Measurements from ENCODE around the gene RBP3.
"Not testable (repeated sequence)": the region's sequence is repeated elsewhere in the genome, so short reads cannot be mapped to it uniquely, and the experiment has no call there.

RBP3 gene

DNA sequence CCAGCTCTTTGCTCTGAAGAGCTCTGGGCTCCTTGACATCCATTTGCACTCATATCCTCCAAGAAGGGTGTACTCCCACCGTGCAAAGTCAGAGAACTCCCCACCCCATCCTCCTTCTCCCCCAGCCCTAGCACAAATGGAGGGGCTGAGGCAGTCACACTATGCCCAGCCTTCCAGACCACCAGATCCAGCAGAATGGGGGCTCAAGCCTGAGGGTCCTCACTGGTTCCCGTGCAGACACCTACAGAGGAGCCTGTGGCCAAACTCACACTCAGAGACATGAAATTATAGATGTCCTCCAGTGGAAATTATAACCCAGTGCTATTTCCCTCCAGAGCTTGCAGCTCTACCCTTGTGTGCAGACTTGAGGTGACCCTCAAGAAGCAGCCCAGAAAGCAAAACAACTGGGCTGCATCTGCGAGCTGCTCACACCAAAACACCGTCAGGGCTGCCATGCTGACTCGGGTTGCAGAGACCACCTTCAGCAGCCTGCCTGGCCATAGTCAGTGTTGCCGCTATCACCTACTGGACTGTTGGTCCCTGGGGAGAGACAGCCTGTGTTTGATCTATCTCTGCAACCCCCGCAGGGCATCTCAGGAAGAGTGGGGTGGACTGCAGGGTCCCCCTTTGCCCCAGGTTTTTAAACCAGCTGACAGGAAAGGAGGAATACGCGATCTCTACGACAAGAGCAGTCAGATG, 28.5 kb downstream of the RBP3 start:
- DNase-seq, result no peak

DNA sequence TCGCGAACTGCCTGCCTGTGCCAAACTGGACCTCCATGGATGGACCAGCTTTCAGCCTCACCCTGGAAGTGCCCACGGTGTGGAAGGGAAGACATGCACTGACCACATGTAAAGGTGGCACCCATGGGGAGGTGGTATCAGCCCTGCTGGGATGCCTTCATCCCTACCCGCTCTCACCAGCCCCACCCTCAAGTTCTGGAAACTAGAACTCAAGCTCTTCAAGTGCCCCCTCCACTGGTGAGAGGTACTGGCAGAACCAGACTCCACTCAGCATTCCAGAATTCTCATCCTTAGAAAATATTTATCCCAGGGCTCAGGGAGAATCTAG, 30.0 kb downstream of the RBP3 start:
- no peak for DNase-seq

DNA sequence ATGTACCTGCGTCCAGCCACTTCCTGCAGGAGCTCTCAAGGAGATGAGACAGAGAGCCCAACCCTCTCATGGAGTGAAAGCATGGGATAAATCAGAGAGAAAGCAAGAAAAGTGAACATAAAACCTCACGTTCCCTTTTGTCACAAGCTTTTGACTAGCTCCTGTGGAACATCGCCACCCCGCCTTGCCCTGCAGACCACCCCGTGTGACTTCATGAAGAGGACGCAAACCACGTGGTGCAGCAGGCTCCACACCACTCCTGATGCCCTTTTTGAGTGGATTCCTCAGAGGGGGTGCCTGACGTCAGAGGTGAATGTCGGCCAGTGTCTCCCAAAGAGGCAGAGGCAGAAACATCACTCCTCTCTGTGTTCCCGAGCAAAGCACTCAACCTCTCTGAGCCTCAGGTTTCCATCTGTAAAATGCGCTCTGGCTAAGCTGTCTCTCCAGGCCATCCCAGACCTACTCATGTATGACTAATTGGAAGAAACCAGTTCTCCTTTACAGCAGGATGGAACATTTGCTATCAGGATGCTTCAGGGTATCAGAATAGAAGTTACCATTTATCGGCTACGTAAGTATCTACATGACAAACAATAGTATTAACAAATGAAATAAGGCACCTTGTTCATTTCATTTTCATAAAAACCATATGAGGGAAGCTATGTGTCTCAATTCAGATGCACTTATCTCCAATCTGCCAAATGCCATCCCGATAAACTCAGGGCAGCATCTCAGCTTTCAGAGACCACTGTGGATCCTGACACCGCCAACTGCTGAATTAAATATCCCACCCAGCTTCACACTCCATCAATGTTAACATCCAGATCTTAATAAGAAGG, 30.7 kb downstream of the RBP3 start:
- no peak for DNase-seq

DNA sequence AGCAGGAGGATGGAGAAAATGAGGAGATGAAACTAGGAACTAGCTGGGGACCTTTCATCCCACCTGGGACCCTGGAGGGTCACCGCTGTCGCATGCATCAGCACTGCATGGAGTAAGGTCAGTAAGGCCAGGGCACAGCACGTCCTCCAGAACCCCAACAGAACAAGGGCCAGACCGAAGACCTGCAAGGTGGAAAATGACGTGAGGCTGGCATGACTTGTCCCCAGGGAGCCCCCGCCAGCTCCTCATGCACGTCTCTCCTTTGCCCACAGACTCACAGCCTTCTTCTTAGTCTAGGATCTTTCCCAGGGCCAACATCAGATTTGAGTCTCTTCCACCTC, 31.3 kb downstream of the RBP3 start:
- DNase-seq, result no peak

DNA sequence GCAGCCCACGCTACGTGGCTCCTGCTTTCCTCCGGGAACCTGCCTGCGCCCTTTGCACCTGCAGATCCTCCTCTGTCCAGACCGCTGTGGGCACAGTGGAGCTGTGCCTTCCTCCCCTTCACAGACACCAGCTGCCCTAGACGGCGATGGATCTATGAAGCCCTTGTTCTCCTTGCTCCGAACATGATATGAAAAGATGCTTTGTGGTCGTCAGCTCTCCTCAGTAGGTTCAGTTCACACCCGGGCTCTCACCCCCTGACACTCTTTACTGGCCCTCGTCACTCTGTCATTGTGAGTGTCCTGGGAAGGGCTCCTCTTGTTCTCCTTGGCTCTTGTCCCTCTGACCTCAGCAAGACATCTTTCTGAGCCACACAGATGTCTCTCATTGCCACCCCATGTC, 31.7 kb downstream of the RBP3 start:
- no peak for DNase-seq

DNA sequence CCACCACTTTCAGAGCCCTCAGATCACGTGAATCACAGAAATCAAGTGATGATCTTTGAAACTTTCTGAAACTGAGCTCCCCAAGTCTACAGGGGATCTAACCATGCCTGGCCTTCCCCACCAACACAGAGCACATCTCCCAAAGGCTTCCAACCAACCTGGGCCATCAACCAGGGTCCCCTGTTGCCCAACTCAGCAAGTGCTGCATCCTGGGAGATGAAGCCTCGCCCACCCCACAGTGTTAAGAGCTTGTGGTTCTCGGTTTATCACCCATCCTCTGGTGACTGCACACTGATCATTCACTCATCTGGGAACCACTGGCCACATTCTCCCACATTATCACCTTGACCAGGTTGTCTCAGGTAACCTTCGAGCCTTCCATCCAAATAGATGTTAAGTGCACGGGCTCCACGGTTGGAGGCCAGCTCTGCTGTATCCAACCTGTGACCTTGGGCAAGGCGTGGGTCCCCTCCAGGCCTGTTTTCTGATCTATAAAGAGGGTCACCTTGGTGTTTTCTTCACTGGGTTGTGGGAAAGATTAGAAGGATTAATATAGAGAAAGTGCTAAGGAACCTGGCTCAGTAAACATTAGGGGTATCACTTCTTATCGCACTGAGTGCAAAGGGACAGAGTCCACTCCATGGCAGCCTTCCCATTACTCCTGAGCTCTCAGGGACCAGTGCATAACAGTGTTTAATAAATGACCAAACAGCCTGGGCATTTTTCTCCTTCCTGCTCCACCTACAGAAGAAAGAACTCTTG, 32.4 kb downstream of the RBP3 start:
- DNase-seq, result no peak

DNA sequence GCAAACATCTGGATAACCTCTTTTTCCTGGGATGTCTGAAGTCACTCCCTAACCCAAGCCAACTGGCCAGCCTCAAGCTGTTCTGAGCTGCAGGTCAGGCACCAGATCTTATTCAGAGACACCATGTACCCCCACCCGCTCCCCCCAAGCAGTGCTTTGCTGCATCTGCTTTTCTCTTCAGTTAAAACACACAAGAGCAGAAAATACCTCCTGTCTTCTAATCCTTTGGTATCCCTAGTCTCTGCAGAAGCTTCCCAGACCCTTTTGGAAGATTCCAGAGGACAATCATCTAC, 32.9 kb downstream of the RBP3 start:
- DNase-seq, result no peak

DNA sequence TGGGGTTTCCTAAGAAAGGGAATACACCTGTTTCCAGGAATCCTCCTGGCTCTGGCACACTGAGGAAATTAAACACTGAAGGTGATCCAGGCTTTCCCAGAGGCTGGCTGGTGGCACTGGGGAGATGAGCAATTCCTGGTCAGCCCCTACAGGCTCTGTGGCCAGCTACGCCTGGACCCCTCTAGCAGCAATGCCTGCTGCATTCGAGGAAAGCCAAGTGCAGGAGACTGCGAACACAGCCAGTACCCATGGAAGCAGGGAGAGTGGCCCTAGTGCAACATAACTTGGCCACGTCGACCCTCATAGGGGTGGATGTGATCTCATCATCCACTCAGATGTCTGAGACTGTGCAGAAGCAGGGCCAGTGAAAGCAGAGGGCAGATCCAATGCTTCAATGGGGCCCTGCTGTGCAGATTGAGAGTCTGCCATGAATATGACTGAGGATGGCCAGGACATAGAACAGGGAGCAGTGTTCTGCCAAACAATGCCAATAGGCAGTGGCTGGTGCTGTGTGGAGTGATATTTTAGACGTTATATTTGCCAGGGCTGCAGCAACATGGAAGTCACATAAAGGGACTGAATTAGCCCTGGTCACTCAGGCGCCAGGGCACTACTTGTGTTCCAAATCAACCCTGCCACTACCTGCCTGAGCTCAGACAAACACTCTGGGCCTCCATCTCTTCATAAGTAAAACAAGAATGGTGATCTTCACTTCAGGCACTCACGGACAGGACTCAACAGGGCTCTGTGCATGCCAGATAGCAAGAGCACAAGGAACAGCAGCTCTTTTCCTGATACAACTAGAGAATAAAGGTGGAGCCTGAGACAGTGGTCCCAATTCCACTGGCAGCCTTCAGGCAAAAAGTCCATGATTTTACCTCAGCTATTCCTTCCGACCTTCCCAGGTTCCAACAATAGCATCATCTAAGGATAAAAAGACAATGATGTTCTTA, 33.5 kb downstream of the RBP3 start:
- no peak for DNase-seq

DNA sequence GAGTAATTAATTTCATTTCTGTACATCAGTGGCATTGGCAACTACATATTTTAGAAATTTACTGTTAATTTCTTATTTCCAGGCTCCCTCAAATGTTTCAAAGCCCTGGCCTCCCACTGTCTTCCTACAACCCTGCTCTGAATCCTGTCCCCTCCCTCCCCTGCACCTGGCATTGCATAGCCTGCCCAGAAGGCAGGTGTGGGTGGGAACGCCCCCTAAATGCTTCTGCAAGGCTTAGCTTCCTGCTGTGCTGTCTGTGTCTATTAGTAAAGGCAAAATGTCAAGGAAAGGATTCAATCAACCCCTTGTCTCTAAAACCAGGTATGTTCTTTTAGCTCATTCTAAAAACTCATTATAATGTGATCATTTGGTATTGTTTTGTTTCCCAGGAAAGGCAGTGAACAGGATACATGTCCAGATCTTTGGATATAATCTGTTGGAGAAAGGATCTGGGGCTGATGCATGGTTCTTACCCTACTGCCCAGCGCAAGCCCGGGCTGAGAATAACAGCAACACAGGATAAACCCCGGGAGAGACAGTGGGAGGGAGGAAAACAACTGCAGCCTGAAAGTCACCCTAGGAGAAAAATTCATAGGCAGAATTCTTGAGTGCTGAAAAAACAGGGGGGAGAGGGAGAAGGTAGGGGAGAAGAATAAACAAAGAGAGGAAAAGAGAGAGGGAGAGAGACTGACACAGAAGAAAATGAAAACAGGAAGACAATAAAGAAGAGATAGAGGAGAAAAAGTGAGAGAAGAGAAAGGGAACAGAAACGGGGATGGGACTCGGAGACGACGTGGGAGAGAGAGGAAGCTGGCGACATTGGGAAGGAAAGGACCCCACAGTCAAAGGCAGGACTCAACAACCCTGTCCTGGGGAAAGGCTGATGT, 35.3 kb downstream of the RBP3 start:
- peak; percentile 79 for DNase-seq

DNA sequence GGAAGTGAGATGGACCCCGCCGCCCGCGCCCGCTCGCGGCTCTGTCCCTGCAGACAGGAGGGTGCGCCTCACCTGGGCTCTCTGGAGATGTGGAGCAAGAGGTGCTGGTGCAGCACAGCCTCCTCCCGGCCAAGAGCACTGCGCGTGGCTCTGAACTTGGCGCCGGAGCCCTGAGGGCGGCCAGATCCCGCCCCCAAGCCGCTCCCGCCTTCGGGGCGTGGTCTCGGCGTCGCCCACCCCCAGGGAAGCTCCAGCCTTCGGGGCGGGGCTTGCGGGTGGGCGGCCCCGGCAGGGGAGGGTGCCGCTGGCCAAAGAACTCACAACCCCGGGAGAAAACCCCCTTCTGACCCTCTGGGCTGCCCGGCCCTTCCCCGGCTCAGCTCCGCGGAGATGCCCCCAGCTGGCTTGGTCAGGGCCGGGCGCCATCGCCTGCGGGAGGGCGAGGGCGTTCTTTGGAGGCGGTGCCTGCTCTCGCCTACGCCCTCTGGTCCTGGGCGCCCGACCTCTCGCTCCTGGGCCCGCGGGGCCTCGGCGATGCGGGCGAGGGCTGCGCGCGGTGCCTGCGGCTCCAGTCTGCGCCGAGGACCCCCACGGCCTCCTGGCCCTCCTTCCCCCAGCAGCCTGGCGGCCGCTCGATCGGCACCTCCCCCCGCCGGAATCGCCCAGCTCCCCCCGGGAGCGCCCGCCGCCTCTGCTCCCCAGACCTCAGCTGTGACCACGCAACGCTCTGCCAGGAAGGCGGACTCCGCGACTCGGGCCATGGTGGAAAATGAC, 36.2 kb downstream of the RBP3 start, which contains the start of gene ZNF488:
Gene ZNF488, minus strand, starts transcription at position 146 of the 774 bp plus-strand sequence. CDS start 15,464 bp downstream, outside the sequence.
- peak; percentile 80 for DNase-seq

DNA sequence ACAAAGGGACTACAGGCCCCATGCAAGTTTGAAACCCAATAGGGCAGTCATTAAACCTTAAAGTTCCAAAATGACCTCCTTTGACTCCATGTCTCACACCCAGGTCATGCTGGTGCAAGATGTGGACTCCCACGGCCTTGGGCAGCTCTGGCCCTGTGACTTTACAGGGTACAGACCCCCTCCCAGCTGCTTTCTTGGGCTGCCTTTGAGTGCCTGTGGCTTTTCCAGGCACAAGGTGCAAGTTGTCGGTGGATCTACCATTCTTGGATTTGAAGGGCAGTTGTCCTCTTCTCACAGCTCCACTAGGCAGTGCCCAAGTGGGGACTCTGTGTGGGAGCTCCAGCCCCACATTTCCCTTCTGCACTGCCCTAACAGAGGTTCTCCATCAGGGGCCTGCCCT, 37.9 kb downstream of the RBP3 start:
- not testable (repeated sequence) for DNase-seq

DNA sequence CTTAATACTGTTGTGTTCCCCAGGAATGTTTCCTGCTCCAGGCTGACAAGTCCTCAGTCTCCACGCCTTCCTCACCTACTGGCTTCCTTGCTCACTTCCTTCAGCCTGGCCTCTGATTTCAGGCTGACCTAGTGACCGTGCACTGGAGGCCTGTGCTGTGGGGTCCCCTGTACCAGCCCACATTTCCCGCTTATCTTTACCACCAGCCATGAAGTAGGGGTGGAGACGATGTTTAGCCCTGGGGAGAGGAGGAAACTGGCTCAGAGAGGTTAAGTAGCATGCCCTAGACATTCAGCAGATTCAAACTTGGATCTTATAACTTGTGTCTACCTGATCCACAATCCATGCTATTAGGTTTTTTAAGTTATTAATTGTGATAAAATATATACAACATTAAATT, 40.7 kb downstream of the RBP3 start:
- DNase-seq, result no peak

DNA sequence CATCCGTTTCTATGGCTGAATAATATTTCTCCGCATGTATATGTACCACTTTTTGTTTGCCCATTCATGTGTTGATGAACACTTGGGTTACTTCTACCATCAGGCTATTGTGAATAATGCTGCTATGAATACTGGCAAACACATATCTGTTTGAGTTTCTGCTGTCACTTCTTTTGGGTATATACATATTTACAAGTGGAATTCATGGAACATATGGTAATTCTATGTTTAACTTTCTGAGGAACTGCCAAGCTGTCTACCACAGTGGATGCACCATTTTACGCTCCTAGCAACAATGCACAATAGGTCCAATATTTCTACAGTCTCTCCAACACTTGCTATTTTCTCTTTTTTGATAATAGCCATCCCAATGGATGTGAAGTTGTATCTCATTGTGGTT, 41.5 kb downstream of the RBP3 start:
- DNase-seq, result no peak

DNA sequence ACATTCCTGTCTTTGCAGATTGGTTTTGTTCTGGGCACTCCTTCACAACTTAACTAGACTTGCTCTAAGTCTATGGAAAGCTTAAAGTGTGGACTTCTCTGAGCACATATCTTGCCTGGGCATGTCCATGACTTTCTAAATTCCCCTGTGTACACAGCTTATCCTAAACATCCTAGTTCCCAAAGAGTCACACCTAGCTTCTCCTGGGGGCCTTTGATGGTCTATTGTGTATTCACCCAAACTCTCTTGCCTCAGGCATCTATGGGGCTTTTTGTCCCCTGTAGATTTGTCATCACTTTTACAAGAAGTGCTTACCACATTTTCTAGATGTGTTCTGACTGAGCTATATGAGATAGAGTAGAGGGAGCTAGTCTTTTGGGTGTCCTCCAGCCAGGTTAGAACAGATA, 48.2 kb downstream of the RBP3 start:
- no peak for DNase-seq

DNA sequence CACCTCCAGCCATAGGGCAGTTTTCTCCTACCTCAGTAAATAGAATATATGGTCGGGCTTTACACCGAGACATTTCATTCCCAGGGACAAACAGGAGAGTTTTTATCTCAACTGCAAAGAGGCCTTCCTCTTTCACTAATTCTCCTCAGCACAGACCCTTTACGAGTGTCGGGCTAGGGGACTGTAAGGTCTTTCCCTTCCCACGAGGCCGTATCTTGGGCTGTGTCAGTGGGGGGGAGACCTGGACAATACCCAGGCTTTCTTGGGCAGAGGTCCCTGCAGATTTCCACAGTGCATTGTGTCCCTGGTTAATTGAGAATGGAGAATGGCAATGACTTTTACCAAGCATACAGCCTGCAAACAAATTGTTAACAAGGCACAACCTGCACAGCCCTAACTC, 49.1 kb downstream of the RBP3 start:
- no peak for DNase-seq

DNA sequence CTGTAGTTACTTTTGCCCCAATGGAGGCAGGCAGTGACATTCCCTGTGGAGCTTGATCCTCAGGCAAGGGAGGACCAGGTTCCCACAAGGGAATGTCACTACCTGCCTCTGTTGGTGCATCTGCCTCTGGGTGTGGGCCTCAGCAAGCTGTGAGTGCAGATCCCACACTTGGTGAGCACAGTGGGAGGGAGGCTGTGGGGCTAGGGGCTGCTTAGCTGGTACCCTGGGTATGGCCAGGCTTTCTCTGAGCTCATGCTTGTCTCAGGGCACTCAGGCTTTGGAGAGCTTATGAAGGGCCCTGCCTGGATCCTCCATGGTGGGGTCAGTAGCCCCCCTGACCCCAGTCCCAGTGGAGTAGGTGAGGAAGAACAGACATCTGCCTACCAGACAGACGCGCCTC, 52.1 kb downstream of the RBP3 start:
- no peak for DNase-seq

DNA sequence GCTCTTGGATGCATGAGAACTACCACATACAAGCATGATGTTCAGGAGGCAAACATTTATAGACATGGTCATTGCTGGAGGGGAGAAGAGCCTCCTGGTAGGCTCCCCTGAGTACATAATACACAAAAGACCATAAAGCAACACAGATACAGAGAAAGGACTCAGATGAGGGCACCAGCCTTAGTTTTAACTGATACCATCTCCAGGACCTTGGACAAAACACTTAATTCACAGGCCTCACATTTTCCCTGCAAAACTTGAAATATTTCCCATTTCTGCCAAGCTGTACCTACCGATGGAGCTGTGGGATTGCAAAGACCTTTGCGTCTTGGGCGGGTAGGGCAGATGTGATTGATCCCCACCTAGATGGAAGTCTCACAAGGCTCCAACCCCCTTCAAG, 52.6 kb downstream of the RBP3 start:
- DNase-seq, result no peak

DNA sequence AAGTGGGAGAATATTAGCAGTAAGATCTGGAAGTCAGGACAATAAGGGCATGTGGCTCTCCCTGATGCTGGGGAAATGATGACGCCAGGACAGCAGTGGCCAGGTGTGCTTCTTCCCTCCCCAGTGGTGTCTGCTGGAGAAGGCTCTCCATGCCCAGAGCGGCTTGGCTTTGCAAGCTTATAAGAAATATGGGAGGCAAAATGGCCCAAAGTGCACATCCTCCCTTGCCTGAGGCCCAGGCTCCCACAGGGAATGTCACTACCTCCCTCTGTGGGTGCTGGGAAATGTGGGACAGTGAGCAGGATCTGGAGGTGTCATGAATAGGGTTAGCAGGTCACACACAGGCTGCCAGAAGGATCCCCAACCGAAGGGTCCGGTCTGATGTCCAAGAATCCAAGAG, 53.0 kb downstream of the RBP3 start:
- DNase-seq, result no peak

DNA sequence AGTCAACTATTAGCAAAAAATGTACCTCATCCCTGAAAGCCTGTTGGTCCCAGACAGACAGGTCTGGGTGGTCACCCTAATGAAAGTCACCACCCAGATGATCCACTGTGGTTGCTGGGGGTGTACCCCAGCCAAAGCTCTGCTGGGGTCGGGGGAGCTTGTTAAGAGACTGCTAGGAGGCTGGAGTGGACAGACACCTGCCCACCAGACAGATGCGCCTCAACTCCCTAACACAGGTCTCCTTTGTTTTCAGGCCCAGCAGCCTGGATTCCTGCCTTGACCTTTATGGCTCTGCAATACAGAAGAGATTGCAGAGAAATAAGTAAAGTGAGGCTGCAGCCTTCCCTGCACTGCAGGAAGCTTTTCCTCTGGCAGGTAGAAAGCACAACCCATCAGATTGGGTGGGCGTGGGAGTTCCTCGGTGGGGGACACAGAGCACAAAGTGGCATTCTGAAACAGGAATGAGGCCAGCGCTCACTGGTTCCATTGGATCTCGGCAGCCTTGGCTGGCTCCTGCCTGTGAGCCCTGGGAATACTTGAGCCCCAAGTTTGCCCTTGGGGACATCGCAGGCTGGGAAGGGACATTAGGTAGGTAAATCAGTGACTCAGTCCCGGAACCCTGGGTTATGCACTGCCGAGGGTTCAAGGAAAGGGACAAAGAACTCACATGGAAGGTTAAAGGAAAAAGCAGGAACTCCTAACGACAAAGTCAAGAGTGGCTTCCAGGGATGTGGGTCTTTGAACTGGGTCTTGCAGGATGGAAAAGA, 53.9 kb downstream of the RBP3 start:
- DNase-seq, result no peak

DNA sequence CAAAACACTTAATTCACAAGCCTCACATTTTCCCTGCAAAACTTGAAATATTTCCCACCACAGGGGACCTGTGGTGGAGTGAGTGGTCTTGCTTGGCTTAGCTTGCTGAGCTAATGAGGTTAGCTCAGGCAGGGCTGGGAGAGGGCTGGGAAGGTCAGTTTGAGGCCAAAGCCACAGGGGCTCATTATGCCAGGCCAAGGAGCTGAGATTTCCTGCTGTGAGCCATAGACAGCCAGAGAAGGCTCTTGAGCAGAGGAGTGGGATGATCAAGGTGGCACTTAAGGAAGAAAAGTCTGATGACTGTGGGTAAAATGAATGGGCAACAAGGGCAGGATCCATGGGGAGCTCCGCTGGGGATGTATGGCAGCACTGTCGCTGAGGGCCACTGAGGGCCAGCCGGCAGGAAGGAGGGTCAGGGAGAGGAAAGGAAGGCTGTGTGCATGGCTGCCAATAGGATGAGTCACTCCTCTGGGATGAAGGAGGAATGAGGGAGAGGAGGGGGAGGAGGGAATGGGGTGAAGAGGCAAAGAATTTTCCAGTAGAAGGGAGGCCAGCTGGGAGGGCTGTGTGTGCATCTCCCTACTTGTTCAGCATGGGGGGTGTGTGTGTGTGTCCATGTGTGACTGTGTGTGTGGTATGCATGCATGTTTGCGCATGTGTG, 54.6 kb downstream of the RBP3 start:
- no peak for DNase-seq

All from NCI-H510A treated with DMSO at 0.1 percent for 48 hours (cell line).